Measurements from ENCODE around the gene RECQL5.

RECQL5 gene

DNA sequence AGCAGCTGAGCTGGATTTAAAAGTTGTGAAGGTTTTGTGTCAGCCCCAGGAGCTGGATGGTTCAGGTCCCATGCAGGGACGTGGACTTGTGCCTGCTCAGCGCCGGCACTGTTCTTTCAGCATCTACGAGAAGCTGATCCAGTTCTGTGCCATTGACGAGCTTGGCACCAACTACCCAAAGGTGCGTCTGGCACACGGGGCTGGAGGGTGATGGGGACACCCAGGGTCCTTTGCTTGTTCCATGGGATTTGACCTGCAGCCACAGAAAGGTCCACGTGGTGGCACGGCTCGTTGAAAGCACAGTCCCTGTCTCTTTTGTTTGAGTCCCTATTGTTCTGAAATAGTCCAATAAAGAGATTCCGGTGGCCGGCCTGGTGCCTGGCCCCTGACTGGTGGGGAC is 36.2 kb upstream of the RECQL5 start:
- TF ChIP-seq, protein P1, sequence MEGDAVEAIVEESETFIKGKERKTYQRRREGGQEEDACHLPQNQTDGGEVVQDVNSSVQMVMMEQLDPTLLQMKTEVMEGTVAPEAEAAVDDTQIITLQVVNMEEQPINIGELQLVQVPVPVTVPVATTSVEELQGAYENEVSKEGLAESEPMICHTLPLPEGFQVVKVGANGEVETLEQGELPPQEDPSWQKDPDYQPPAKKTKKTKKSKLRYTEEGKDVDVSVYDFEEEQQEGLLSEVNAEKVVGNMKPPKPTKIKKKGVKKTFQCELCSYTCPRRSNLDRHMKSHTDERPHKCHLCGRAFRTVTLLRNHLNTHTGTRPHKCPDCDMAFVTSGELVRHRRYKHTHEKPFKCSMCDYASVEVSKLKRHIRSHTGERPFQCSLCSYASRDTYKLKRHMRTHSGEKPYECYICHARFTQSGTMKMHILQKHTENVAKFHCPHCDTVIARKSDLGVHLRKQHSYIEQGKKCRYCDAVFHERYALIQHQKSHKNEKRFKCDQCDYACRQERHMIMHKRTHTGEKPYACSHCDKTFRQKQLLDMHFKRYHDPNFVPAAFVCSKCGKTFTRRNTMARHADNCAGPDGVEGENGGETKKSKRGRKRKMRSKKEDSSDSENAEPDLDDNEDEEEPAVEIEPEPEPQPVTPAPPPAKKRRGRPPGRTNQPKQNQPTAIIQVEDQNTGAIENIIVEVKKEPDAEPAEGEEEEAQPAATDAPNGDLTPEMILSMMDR (IDR thresholded peaks at IDR 0.05) = no peak
- TF ChIP-seq ZFX (IDR thresholded peaks at IDR 0.05; ENCODE audit: borderline replicate concordance) = no peak

DNA sequence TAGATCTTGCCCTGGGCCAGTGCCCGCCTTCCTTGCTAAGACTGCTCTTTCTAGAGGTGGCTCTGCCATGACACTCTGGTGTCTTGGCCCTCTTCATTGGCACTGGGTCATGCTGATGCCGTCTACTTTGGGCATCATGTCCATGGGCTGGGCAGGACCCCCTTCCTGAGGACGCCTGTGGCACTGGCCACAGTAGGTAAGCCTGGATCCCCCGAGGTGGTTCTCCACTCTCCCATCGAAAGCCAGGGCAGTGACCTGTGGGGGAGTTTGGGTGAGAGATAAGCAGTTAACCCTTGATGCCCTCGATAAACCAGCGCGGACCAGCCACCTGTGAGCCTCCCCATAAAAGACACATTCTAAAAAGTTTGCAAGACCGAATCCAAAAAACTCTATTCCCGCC is 34.3 kb upstream of the RECQL5 start:
- no peak overlapping the region for H3K27ac ChIP-seq

More for the DNA sequence above, 36.2 kb upstream of the RECQL5 start:
- H3K27ac ChIP-seq = no peak overlapping the region

DNA sequence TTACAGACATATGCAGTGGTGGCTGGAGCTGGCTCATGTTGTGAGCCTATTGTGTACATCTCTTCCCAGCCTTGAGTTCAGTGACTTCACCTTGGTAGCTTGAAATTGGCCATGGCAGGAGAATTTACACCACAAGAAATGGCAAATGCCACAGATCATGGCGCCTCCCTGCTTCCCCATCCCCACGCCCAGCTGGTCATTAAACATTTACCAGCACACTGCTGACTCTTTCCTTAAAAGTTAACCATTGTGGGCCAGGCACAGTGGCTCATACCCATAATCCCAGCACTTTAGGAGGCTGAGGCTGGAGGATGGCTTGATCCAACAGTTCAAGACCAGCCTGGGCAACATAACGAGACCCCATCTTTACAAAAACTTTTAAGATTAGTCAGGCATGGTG is 31.7 kb upstream of the RECQL5 start:
- no peak for TF ChIP-seq ZFX (IDR thresholded peaks at IDR 0.05; ENCODE audit: borderline replicate concordance)
- TF ChIP-seq, protein P1 (IDR thresholded peaks at IDR 0.05) = no peak
- no peak overlapping the region for H3K27ac ChIP-seq

More for the DNA sequence above, 34.3 kb upstream of the RECQL5 start:
- TF ChIP-seq, protein P1 (IDR thresholded peaks at IDR 0.05) = no peak
- no peak for TF ChIP-seq ZFX (IDR thresholded peaks at IDR 0.05; ENCODE audit: borderline replicate concordance)

DNA sequence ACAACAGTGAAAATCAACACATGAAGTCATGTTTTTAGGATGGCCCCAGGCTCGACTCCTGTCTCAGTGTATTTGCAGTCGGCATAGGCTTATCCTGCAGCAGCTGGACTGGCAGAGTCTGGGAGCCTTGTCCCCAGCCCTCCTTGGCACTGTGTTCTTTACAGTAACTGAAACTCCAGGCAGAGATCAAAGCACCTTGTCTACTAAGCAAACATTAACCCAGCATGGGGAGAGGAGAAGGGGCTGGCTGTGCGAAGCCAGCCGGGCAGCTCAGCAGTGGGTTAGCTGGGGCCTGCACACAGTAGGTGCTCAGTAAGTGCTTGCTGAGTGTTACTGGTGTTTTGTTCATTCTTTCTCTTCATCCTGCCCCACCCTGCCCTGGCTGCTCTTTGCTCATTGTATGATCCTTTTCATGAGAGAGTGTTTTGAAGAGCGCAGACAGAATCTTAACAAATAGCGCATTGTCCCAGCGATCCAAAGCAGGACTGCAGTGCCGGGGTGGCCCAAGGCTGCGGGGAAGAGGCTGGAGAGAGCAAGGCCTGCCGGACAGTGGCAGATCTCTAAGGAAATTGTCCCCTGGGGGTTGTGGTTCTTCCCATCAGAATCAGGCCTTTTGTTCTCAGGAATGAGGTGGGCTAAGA is 30.8 kb upstream of the RECQL5 start:
- H3K27ac ChIP-seq = no peak overlapping the region
- TF ChIP-seq, protein P1 (IDR thresholded peaks at IDR 0.05) = no peak
- TF ChIP-seq ZFX (IDR thresholded peaks at IDR 0.05; ENCODE audit: borderline replicate concordance) = no peak

DNA sequence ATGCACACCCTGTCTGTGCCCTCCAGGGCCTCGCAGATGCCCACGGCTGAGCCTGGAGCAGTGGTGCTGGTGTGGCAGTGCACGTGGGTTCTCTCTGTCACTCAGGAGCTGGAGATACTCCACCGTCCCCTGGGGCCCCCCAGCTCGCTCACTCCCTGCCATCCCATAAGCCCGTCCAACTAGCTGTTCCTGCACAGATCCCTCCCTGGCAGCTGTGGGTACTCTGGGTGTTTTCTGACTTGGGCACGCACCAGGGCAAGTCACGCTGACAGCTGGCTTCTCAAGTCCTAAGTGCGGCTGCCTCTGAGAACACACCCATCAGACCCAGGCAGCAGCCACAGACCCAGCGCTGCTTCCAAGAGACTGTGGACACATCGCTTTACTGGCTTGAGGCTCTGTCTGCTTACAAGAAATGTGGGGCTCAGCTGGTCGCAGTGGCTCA is 28.9 kb upstream of the RECQL5 start:
- TF ChIP-seq, protein P1 (IDR thresholded peaks at IDR 0.05) = no peak
- no peak for TF ChIP-seq ZFX (IDR thresholded peaks at IDR 0.05; ENCODE audit: borderline replicate concordance)
- no peak overlapping the region for H3K27ac ChIP-seq

DNA sequence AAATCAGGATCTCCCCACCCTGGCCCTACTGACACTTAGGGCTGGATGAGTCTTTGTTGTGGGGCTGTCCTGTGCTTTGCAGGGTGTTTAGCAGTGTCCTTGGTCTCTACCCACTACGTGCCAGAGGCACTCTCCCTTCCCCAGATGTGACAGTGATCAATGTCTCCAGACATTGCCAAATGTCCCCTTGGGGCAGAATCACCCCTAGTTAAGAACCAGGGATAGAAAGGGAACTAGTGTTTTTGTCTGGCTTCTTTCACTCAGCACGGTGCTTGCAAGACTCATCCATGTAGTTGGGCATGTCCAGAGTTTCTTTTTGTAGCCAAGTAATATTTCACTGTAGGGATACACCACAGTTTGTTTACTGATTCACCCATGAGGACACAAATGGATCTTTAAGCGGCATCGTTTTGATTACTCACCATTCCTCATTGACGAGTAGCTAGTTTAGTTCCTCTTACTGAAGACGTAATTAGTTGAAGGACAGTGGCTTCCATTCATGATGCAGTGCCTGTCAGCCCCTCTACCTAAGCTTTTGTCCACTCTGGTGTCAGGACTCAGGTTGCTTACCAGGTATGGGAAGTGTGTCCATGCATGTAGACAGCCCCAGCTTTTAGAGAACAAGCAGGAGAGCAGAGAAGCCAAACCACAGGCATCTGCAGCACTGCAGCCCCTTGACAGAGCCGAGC is 28.3 kb upstream of the RECQL5 start:
- TF ChIP-seq, protein P1 (IDR thresholded peaks at IDR 0.05) = no peak
- no peak for TF ChIP-seq ZFX (IDR thresholded peaks at IDR 0.05; ENCODE audit: borderline replicate concordance)
- no peak overlapping the region for H3K27ac ChIP-seq

DNA sequence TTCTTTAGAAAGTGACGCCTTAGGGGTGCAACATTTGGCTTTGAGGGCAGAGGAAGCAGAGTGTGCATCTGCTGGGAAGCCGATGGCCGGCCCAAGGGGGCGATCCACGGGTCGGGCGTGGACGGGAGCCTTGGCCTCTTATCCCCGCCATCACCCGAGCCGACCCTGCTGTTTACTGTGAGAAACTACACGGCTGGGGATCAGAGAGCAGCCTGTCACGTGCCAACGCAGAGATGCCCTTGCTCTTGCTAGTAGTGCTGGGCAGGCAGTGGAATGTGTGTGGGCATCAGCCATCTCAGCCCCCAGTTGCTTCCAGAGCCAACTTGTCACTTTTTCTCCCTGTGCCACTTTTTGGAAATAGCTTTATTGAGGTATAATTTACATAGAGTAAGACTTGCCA is 27.6 kb upstream of the RECQL5 start:
- H3K27ac ChIP-seq = no peak overlapping the region

More for the DNA sequence above, 27.6 kb upstream of the RECQL5 start:
- TF ChIP-seq ZFX (IDR thresholded peaks at IDR 0.05; ENCODE audit: borderline replicate concordance) = no peak
- TF ChIP-seq, protein P1 (IDR thresholded peaks at IDR 0.05) = no peak
